Effector CD8-positive, alpha-beta T cell (primary cell): ENCODE data around the gene SLC2A4RG.

Experiments used
- DNase-seq: peaks from one replicate; lab custom pipeline; 2025; lab: John Stamatoyannopoulos, UW

Gene SLC2A4RG

GRCh38 chr20:63752411-63753101 lies 13.0 kb downstream of the SLC2A4RG start:
- DNase-seq = no peak

DNA sequence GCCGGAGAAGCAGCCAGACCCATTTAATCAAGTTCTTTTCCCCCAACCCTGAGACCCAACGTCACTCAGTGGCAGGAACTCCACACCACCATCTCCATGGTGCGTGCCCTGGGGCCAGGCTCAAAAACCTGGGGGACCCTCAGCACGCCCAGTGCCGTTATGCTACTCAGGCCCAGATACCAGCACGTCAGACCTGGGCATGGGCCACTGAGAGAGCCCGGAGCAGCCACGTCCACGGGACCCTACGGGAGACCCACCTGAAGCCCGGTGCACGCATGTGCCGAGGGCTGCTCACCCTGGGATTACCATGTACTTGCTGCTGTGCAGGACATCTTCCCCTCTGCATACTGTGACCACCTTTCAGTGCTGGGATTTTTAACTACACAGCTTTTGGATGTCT lies 13.8 kb downstream of the SLC2A4RG start:
- DNase-seq = no peak

GRCh38 chr20:63754008-63754407 lies 14.4 kb downstream of the SLC2A4RG start:
- DNase-seq = no peak

DNA sequence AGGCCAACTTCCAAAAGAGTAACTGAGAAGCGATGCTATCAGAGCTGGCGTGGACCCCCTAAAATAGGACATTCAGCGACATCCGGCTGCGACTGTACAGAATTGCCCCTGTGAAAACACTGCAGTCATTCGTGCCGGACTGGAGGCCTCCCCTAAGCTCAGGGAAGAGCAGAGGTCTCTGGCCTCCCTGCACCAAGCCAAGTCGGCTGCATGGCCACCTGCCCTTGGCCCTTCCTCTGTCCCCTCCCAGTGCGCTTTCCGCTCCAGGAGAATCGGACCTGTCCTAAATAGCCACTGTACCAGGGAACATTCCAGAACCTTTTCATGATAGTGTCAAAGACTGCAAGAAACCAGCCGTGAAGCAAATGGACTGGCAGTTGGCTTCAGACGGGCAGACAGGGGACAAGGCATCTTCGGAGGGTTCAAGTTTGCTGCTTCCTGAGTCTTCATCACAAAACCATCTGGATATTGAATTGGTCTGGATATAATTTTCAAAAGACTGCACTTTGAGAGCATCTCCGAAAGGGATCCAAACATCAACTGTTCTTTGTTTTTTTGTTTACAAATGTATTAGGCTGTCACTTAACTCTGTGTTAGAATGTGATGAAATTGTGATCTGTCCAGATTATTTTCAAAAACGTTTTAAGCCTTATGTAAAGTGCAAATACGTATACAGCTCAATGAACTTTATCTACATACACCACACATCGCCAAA lies 16.5 kb downstream of the SLC2A4RG start:
- DNase-seq = no peak

DNA sequence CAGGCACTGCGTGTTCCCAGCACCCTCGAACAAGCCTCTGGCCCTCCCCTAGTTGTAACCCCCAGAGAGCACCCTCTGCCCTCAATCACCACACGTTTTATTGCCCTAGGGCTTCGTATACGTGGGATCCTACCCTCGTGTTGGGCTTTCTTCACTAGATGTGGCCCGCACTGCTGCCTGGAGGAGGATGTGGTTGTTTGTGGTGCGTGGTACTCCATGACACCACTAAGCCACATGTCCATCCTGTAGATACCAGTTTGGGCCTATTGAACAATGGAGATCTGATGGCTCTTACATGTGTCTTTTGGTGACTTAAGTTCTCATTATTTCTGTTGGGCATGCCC lies 17.0 kb downstream of the SLC2A4RG start:
- DNase-seq = no peak

- DNase-seq = no peak
Measured at GRCh38 chr20:63758152-63758551, 18.6 kb downstream of the SLC2A4RG start.

DNA sequence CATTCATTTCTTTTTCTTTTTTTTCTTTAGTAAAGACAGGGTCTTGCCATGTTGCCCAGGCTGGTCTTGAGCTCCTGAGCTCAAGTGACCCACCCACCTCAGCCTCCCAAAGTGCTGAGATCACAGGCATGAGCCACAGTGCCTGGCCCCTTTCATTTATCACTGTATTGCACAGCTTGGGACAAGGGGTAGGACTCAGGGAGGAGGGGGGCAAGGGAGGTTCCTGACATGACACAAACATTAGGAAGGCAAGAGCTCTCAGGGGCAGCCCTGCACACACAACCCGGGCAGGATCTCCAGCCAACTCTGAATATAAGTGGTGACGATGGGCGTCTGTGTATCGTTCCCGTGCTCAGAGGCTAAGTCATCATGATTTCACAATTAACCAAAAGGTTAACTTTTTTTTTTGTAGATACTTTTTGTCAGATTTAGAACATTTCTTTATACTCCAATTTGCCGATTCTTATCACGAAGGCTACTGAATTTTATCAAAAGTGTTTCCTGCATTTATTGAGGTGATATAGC lies 19.9 kb downstream of the SLC2A4RG start:
- DNase-seq = no peak

DNA sequence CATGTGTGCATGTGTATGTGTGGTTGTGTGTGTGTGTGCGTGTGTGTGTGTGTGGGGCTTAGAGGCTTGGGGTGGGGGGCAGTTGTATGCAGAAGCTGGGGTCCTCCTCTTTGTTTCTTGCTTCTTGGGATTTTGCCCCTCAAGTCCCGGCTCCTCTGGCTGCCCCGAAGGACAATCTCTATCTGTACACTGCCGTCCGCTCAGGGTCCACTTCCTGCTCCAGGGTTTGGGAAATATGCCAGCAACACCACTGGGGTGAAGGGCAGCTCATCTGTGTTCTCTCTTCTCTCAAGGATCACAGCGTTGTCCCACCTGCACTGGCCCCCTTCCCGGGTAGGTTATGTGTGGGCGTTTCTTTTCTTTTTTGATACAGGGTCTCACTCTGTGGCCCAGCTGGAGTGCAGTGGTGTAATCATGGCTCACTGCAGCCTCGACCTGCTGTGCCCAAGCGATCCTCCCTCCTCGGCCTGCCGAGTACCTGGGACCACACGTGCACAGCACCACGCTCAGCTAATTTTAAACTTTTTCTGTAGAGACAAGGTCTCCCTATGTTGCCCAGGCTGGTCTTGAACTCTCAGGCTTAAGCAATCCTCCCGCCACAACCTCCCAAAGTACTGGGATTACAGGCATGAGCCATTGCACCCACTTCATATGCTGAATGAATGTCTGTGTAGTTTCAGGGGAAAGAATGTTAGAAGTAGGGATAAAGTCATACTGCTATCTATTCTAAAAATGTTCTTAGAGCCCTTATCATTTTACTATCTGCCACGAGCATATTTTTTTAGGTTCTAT lies 25.7 kb downstream of the SLC2A4RG start:
- DNase-seq = no peak

GRCh38 chr20:63765902-63766301 lies 26.3 kb downstream of the SLC2A4RG start:
- DNase-seq = no peak

- no peak for DNase-seq
Measured at GRCh38 chr20:63766695-63767426, 27.3 kb downstream of the SLC2A4RG start.

DNA sequence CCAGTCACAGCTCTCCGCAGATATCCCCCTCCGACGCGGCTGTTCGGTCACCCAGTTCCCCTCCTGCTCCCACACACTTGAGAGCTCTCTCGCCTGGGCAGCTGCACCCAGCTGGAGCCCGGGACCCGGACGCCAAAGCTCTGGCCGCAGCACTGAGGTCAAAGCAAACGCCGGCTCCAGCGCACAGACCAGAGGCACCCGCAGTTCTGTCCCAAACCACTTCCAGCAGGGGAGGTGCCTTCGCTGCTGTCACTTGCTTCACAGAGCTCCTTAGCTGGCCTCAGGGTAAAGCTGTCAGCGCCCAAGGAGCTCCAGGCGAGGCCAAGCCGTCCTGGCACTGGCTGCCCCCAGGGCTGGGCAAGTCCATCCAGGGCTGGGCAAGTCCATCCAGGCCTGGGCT lies 27.9 kb downstream of the SLC2A4RG start:
- DNase-seq = no peak

GRCh38 chr20:63767886-63768285 lies 28.3 kb downstream of the SLC2A4RG start:
- no peak for DNase-seq

- no peak for DNase-seq
Measured at GRCh38 chr20:63768591-63769515, 29.3 kb downstream of the SLC2A4RG start.

- DNase-seq = no peak
Measured at GRCh38 chr20:63769891-63770474, 30.4 kb downstream of the SLC2A4RG start.

- DNase-seq = no peak
Measured at GRCh38 chr20:63771046-63771707, 31.6 kb downstream of the SLC2A4RG start.

DNA sequence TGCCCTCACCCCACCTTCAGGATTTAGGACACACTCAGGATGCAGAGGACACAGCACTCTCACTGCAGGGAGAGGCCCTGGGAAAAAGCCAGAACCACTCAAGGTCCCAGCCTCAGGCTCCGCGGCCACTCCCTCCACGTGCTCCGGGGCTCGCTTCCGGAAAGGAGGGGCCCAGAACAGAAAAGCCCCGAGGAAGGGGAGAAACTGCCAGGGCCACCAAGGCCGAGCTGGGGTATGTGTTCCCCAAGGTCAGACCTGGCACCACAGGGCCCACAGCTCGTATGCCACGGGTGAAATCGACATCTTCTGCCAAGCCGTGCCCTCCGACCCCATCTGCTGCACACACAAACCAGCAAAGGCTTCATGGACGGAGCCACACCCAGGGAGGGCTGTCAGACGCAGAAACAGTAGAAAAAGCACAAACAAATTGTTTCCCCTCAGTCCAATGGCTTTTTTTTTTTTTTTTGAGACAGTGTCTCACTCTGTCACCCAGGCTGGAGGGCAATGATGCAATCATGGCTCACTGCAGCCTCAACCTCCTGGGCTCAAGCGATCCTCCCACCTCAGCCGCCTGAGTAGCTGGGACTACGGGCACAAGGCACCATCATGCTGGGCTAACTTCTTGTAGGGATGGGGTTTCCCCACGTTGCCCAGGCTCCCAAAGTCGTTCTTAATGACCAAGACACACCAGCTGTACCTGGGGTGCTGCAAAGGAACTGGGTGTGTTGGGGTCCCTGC lies 33.4 kb downstream of the SLC2A4RG start:
- no peak for DNase-seq

DNA sequence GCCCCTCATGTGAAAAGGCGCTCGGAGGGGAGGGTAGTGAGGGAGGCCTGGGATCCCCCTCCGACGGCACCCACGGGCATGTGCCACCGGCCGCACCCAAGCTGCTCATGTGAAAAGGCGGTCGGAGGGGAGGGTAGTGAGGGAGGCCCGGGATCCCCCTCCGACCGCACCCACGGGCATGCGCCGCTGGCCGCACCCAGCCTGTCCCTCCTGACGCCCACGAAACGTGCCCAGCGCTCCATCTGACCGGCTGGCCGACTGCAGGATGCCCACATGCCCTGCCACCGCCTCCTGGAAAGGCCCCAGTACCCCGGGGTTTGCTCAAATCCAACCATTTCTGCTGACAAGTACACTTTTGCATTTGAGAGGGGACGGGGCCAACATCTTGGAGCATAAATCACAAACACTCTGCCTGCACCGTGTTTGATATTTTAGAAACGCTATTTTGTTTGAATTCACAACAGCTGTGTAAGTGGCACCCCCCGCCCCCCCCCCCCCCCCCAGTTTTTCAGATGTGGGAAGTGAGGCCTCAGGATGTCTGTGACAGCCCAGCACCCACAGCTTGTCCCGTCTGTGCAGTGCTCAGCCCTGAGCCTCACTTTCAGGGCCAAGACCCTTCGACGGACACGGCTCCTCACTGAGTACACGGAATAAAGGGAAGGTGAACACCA lies 34.1 kb downstream of the SLC2A4RG start:
- no peak for DNase-seq

DNA sequence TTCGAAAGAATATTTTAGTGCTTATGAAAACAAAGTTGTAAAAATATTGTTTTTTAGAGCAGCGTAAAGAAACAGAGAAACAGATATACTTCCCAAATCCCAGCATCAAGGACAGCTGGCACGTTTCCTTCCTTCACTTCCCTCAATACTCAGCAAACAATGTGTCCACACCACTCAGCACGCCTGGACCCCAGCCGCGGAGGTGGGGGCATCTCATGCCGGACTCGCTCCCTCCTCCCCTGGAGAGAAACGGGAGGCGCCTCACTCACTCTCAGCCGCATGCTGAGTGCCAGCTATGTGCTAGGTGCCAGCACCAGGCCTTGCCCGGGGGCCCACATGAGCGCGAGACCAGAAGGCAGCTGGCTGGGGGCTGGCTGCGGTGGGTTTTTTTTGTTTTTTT lies 34.7 kb downstream of the SLC2A4RG start:
- no peak for DNase-seq
